NOMO-1 (cell line): ENCODE measurements around the gene PAX5.

Experiments
- DNase-seq, 2 experiments: peaks; one replicate each; lab custom pipeline; 2025; ENCODE audit not compliant: unreplicated experiment in 2 of 2; lab: John Stamatoyannopoulos, UW

PAX5 gene

DNA sequence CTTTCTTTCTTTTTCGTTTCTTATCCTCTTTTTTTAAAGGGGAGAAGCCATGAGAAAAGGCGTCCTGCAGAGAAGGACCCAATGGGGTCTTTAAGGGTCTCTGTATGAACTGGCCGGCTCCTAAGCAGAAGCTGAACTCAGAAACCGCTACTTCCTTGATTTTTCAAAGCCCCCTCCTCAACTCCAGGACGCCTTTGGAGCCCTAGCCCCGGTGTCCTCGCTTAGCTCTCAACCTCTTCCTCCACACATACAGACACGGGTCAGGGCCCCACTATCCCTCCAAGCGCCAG is 8.3 kb downstream of the PAX5 start:
- no peak for DNase-seq

DNA sequence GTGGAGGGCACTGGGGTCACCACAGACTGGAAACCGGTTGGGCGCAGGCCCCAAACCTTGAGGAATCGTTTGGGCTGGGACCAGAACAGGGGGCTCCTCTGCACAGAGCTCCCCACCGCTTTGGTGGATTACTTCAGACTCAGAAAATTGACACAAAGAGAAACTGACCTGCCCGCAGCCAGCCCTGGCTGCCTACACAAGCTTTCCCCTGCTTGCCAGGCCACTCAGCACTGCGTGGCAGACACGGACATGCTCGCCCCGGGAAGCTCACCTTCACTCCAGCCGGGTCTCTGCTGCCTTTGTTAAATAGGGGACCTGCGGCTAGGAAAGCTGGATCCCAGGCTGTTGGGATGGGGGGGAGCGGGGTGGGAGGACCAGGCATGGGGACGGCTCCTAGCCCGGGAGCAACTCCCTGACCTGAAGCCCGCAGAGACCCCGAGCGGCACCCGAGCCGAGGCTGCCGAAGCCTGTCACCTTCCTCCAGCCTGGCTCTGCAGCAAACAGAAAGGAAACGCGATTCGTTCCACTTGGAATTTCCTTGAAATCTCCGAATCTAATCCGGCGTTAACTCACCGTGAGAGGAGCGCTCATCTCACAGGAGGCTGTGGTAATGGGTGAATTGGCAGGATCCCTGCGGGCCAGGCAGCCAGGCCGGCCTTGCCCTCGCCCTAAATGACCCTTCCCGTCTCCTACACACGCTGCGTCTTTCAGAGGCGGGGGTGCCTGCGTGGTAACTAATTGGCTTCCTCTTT is 8.8 kb downstream of the PAX5 start:
- no peak for DNase-seq

DNA sequence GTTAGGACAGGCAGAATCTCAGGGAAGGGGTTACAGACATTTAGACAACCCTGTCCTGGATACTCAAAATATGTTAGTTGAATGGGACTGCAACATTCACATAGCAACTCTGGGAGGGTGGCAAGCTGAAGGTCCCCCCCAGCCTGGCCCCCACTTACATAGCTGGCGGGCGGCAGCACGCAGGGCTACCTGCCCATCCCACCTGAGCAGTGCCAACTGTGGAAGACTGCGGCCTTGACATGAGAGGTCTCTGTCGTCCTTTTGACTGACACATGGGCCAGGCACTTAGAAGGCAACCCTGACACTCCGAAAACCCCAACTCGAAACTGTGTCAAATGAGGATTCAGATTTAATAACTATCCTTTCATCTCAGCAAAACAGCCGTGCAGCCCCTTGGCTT is 16.5 kb downstream of the PAX5 start:
- DNase-seq, result no peak

DNA sequence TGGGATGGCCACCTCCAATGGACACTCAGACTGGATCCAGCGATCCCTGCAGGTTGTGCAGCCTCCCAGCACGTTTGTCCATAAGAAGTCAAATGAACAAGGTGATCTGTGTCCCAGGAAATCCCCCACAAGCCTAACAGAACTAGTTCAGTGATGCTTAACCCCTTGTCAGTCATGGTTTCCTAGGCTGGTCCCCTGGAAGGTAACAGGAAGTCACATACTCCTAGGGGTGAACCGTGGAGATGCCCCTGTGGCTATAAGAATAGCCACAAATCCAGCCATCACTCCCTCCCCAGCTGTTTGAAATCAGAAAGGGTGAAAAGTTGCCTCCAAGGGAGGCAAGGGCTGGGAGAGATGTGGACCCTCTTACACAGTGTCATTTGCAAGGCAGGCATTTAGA is 22.5 kb downstream of the PAX5 start:
- no peak for DNase-seq

DNA sequence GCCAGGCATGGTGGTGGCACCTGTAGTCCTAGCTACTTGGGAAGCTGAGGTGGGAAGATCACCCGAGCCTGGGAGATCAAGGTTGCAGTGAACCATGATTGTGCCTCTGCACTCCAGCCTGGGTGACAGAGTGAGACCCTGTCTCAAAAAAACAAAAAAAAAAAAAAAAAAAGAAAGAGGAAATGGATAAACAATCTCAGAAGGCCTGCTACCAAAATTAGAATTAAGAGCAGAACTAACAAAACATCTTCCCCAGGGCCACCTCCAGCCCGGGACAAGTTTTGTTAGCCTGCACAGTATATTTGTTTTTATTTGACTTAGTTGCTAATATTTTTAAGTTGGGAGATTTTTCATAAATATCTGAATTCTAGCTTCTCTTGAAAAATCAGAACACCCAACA is 23.1 kb downstream of the PAX5 start:
- no peak for DNase-seq

DNA sequence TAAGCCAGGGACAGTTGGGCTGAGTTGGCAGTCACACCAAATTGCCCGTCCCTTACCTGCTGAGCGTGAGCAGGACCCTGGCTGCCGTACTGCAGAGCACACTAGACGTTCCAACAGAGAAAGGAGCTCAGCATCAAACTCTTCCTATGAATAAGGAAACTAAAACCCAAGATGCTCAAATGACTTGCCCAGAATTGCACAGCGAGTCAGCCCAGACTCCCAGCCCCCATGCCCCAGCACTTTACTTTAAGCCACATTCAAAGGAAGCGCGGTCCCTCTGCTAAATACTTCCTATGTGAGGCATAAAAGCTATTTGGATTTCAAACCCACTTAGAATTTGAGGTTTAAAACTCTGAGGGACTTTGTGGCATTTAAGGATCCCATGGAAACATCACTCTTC is 23.9 kb downstream of the PAX5 start:
- no peak for DNase-seq

DNA sequence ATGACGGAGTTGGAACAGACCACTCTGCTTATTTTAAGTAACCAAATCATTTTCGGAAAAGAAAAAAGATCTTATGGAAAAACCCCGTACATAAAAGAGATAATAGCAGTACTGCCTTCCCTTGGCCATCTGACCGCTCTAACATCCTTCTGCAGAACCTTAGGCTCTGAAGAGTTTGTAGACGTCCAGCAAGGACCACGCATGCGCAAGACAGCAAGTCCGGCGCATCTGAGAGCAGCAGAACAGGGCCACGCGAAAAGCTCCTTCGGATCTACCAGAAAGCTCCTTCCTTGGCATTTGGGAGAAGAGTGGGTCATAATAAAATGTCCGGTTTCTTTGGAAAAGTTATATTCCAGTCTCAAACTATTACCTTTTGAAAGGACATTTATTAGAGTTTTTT is 26.8 kb downstream of the PAX5 start:
- DNase-seq, result no peak

DNA sequence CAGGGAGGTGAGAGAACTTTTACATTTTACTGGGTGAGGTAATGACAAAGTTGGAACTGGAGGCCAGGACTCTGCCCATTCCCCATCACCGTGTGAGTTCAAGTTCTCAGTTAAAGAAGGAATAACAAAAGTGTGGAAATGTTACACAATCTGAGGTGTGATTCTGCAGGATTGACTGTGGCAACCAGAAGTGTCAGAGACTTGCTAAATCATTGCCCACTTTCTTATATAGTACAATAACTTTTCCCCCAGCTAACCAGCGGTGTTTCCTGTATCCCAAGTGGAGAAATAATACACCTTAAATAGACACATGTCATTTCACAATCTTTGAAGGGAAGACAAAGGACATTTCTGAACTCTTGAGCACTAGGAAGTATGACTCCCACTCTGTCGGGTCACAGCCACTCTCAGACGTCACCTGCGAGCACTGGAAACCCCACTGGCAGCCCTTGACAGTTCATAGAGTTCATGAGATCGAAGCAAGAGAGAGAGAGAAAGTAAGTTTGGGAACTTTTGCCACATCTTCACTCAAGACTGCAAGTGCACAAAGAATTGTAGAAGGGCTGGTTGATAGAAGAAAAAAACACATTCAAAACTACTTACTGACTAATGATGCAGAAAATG is 28.4 kb downstream of the PAX5 start:
- no peak for DNase-seq

DNA sequence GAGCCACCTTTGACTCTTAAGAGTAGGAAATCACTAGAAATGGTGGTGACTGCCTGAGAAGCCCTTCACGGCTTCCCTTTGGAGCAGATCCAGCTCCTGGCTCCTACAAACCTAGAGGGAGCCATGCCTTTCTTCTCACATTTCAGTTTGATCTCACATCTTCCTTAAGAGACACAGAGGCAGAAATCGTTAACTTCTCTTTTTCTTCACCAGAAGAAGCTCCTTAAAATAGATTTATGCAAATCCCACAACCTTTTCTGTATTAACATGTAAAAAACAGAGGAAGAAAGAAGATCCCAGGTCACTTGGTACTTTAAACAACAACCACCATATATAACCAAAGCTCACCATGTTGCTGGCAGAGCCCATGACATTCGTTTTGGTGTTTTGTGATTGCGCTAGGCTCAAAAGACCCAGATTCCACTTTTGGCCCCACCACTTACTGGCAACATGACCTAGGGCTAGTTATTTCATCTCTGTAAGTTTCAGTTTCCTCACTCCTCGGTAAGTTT is 29.6 kb downstream of the PAX5 start:
- no peak for DNase-seq

DNA sequence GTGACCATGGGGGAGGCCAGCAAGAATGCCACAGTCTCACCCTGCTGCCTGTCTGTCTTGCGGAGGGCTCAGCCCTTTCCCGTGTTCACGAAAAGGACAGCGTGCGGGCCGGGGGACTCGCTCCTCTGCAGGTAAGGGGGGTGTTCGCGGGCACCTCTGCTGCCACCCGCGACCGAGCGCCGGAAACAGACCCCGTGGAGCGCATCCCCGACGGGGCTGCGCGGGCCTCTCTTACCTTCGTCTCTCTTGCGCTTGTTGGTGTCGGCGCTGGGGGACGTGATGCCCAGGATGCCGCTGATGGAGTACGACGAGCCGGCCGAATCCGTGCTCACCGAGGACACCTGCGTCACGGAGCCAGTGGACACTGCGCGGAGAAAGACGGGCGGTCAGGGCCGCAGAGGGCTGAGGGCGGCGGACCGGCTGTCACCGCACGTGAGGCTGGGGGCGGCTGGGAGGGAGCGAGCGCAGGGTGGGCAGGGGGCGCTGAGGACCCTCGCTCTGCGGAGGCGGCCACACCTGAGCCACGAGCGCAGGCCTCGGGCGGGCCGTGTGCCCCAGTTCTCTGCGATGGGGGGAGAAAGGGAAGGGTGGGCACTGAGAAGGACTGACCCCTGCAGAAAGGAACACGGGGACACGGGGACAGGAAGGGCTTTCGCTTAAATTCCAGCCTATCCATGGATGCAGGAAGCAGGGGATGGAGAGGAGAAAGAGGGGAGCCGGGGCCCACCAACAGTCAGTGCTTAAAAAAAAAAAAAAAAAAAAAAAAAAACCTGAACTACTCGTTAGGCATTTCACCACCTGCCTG is 31.5 kb downstream of the PAX5 start:
- no peak for DNase-seq

DNA sequence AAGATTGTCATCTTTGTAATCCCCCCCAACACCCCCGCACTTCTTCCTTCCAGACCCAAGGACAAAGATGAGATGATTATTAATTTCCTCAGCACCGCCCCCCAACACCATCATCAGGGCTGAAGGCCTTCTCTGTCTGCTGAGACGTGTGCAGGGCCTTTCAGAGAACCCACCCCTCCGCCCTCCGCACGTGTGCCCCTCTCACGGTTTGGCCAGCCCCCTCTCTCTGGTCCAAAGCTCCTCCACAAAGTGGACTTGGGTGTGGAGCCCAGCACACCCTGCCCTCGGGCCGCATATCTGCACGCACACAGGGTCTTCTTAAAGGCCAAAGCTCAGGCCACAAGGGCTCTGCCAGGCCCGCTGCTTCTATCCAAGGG is 32.0 kb downstream of the PAX5 start:
- no peak for DNase-seq

DNA sequence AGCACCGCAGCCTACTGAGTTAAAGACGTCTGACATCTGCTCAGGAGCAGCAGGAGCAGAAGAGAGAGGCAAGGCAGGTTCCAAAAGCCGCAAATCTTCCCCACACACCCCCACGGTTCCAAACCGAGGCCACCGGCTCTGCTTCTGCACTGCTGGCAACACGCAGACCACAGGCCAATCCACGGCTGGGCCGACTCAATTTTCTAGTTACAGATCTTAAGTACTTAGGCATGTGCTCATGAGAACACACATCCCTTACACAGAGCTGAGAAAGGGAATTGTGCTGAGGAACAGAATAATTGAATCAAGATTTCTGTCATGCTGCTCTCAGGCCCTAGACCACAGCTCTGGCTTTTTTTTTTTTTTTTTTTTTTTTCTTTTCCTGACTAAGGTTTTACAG is 32.6 kb downstream of the PAX5 start:
- no peak for DNase-seq

DNA sequence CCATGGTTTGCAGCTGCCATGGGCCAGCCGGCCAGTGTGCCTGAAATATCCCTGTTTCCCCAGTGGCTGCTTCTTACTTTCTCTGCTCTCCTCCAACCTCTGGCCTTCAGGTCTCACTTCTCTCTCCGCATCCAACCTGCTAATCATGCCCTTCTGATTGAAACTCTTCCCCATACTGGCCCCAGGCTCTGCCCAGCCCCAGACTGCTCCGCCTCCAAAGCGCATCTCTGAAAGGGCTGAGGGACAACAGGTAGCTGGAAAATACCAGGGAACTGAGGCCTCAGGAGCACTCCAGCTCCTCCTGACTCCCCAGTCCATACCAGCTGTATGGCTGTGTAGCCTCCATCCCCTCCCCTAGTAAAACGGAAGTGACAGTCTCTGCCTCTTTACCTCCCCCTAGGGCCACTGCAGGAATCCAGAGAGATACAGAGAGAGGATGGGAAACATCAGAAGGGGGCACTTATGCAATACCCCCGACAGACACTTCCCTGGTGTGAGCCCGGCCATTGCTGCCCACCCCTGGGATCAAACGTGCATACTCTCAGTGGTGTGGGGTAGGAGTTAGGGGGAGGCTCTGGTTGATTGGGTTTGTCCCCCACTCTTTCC is 34.2 kb downstream of the PAX5 start:
- DNase-seq, result no peak

DNA sequence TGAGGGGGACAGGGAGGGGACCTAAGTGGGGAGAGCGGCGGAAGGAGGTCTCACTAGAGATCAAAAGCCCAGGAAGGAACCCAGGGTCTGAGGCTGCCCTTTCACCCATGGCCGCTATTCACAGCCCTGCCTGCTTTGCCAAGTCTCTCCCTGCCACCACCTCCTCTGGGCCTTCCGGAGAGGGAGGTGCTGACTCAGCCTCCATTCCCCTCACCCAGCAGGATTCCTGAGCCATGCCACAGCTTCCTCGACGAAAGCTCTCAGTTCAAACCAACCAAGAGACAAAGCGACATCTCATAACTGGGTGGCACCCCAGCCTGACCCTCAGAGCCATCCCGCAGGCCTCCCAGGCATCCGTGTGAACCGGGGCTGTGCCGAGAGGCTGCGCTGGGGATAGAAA is 36.7 kb downstream of the PAX5 start:
- DNase-seq, result no peak

DNA sequence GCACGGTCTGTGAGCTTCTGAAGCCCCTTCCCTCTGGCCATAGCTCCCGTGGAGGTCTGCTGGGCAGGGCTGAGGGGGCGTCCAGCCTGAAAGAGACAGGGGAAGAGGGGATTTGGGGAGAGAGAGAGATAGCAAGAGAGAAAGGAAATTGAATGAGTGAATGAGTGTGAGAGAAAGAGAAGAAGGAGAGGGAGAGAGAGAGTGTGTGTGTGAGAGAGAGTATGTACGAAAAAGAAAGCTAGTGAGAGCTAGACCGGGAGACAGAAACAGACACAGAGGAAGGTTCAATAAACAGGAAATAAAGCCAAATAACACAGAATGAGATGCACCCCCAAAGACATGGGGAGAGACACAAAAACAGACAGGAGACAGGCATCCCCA is 37.4 kb downstream of the PAX5 start:
- DNase-seq, result no peak

DNA sequence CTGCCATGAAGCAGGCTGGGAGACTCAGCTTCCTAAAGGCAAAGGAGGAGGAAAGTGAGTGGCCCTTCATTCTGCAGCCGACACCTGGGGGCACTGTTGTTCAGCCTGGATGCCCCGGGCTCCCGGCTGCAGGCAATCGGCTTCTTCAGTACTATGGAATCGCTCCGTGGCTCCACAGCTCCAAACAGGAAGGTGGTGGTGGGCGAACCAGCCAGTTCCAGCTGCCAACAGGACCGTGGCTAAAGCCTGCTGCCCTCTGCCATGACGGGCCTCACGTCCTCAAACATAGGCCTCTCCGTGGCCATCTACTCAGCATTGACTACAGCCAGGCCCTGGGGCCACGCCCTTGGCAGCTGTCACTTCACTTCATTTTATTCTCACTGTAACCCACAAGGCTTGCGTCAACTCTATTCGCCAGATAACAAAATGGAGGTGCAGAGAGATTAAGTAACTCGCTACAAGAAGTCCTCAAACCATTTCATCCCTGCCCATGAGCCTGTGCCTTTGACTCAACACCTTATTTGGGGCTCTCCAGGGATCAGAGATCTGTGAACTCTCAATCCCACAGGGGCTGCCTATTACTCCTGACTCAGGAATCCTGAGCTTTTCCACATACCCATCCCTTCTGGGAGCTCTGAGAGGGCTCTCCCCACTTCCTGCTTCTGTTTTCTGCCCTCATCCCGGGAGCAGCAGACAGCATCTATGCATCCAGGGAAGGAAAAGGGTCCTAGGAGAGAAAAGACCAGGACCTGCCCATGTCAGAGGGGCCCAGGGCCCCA is 38.0 kb downstream of the PAX5 start:
- peak; percentile 50 to 56 for DNase-seq

DNA sequence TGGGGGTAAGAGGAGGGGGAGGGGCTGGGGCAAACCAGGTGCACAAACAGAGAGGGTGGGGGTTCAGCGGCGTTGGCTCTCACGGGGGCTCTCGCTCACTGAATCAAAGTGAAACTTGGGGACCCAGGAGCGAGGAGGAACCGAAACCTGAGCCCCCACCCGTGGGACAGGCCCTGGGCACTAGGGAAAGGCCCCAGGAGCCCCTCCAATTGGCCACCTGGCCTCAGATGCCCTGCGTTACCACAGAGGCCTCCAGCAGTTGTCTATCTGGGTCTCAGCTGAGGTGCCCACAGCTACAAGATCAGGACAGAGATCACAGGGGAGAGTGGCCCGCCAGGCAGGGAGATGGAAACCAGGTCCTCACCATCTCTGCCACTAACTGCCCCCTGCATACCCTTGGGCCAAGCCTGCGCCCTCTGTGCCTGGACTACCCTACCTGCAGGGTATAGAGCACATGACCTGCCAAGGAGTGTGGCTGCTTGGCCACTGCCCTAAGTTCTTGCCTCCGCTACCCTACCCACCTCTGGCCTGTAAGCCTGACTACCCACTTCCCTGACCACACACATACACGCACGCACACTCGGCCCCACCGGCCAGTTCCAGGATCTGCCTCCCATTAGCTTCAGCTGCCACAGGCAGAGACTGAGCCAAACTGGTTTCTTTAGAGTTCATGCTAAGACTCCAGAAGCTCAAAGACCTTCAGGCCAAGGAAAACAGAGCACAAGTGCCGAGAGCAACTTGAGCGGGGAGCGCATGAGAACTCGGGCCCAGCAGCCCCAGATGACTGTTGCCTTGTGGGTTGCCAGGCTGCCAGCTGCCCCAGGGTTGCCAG is 39.9 kb downstream of the PAX5 start:
- DNase-seq, result no peak

DNA sequence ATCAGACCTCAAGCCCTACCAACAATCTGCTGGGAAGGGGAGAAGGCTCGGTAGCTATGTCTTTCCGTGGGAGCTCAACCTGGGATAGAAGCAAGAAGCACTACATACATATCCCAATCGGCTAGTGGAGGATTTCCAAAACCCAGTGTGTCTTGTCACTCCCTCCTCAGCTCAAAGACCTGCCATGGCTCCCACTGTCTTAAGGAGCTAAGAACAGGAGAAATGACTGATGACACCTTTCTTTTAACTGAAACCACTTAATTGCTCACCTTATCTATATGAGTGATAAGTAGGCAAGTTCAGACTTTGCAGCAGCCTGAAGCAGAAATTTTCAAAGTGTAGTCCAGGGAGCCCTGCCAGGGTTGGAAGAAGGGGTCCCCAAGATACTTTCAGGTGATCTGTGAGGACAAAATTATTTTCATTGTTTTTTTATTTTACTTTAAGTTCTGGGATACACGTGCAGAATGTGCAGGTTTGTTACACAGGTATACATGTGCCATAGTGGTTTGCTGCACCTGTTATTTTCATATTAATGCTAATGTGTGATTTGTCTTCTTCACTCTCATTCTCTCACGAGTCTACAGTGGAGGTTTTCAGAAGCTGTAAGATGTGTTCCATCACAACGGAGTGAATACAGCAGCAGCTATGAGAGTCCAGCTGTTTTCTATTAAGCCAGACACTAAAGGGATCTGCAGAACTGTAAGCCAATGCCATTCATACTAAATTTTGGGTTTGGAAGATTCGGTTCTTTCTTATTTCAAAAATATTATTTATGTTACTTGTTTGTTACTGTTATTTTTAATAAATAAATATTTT is 41.4 kb downstream of the PAX5 start:
- no peak for DNase-seq

DNA sequence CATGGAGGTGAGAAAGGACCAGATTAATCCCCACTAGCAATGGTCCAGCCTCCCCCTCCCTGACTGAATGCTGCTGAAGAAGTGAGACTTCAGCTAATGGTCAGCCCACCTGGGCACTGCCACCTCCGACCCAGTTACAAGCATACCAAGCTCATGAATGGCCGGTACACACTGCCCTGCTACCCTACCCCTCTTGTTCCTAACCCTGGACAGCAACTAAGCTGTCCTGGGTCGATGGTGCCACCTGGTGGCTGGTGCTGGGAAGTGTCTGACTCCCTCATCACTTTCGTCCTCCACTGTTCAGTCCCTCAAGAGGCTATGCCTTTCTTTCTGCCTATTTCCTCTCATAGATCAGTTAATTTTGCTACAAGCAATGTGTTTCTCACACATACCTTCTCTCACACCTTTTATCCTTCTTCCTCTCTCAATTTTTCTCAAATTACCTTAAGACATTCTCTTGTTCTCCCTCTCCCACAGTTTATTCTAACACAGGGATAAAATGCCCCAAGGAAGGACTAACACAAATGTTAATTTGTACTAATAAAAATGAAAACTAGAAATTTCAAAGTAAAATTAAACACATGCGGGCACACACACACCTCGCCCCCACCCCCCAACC is 42.4 kb downstream of the PAX5 start:
- no peak for DNase-seq
